Neuron (in vitro differentiated cells): ENCODE results near the gene BLTP3A.
A peak's percentile ranks its signal among the peaks of the same experiment; 100 is the strongest.
"Not testable (repeated sequence)": the region's sequence is repeated elsewhere in the genome, so short reads cannot be mapped to it uniquely, and the experiment has no call there.

ENCODE experiments used
- H2AFZ ChIP-seq: one replicate; pipeline ENCODE4 v1.6.1; 2013; ENCODE audit warnings: low read depth, mild to moderate bottlenecking, inconsistent platforms, low read length, moderate library complexity
- H3K27me3 ChIP-seq: one replicate; pipeline ENCODE4 v1.6.1; 2013; ENCODE audit warnings: low read length; ENCODE audit not compliant: insufficient read depth
- H3K36me3 ChIP-seq: one replicate; pipeline ENCODE4 v1.6.1; 2013; ENCODE audit warnings: low read length; ENCODE audit not compliant: insufficient read depth
- H3K4me1 ChIP-seq: one replicate; pipeline ENCODE4 v1.6.1; 2013; ENCODE audit warnings: low read length; ENCODE audit not compliant: insufficient read depth
- H3K4me3 ChIP-seq: 2 replicates; pipeline ENCODE4 v1.5.1; 2013; ENCODE audit warnings: mild to moderate bottlenecking, low read length, moderate library complexity
- H3K9me3 ChIP-seq: one replicate; pipeline ENCODE4 v1.6.1; 2013; ENCODE audit warnings: low read length

Gene BLTP3A

GRCh38 chr6:34791701-34792604, at the start of gene BLTP3A:
BLTP3A (plus strand) TSS chr6:34792083; CDS start chr6:34792251, 168 bp downstream.
- H3K4me3 ChIP-seq = peak within 1 kb of the TSS; percentile 87
- H3K4me1 ChIP-seq = peaks cover 11% of the 10 kb centered on the region
- H3K9me3 ChIP-seq = no peaks in the 10 kb centered on the region
- H3K27me3 ChIP-seq = no peaks in the 10 kb centered on the region
- H2AFZ ChIP-seq = peak within 1 kb of the TSS; percentile 96
- no peaks in the 10 kb centered on the region for H3K36me3 ChIP-seq

- Histone ChIP-seq H3K4me3 (no peak overlapping the region), H3K36me3 (no peaks in the 10 kb centered on the region), H3K4me1 (peaks cover 14% of the 10 kb centered on the region), H3K9me3 (no peaks in the 10 kb centered on the region), H2AFZ (no peak overlapping the region), H3K27me3 (no peaks in the 10 kb centered on the region)
Measured at GRCh38 chr6:34742094-34742493, 49.8 kb upstream of the BLTP3A start.

GRCh38 chr6:34743625-34744293, 48.1 kb upstream of the BLTP3A start:
- Histone ChIP-seq H3K27me3 (no peaks in the 10 kb centered on the region), H3K9me3 (no peaks in the 10 kb centered on the region), H3K36me3 (no peaks in the 10 kb centered on the region), H2AFZ (no peak overlapping the region), H3K4me3 (no peak overlapping the region), H3K4me1 (peaks cover 14% of the 10 kb centered on the region)

- not testable (repeated sequence) for H3K4me3 ChIP-seq, H3K27me3 ChIP-seq, H3K36me3 ChIP-seq
Measured at GRCh38 chr6:34744294-34744647, 47.6 kb upstream of the BLTP3A start.

GRCh38 chr6:34745277-34746103, 46.4 kb upstream of the BLTP3A start:
- Histone ChIP-seq H3K4me3 (no peak overlapping the region), H3K27me3 (no peaks in the 10 kb centered on the region), H3K9me3 (no peaks in the 10 kb centered on the region), H3K4me1 (peaks cover 1% of the 10 kb centered on the region), H2AFZ (no peak overlapping the region), H3K36me3 (no peaks in the 10 kb centered on the region)

More at GRCh38 chr6:34744294-34744647, 47.6 kb upstream of the BLTP3A start:
- peaks cover 12% of the 10 kb centered on the region for H3K4me1 ChIP-seq
- H3K9me3 ChIP-seq, H2AFZ ChIP-seq: not testable (repeated sequence)

- Histone ChIP-seq H2AFZ (no peak overlapping the region), H3K36me3 (no peaks in the 10 kb centered on the region), H3K4me1 (no peaks in the 10 kb centered on the region), H3K27me3 (no peaks in the 10 kb centered on the region), H3K9me3 (no peaks in the 10 kb centered on the region), H3K4me3 (no peak overlapping the region)
Measured at GRCh38 chr6:34746104-34746846, 45.6 kb upstream of the BLTP3A start.

GRCh38 chr6:34748757-34749156, 43.1 kb upstream of the BLTP3A start:
- no peak overlapping the region for H3K4me3 ChIP-seq
- H3K36me3 ChIP-seq = no peaks in the 10 kb centered on the region
- H3K4me1 ChIP-seq = no peaks in the 10 kb centered on the region
- no peak overlapping the region for H2AFZ ChIP-seq
- H3K9me3 ChIP-seq = no peaks in the 10 kb centered on the region
- H3K27me3 ChIP-seq = no peaks in the 10 kb centered on the region

- Histone ChIP-seq H2AFZ (peak overlapping the region; percentile 89), H3K4me1 (peaks cover 12% of the 10 kb centered on the region), H3K4me3 (peak overlapping the region; percentile 92)
- H3K27me3 ChIP-seq, H3K9me3 ChIP-seq, H3K36me3 ChIP-seq: not testable (repeated sequence)
Measured at GRCh38 chr6:34756513-34756856, 35.4 kb upstream of the BLTP3A start.

GRCh38 chr6:34757687-34758274, 34.1 kb upstream of the BLTP3A start:
- Histone ChIP-seq H3K4me1 (peaks cover 25% of the 10 kb centered on the region), H2AFZ (peak overlapping the region; percentile 89), H3K4me3 (peak overlapping the region; percentile 92), H3K27me3 (no peaks in the 10 kb centered on the region), H3K9me3 (no peaks in the 10 kb centered on the region), H3K36me3 (peaks cover 12% of the 10 kb centered on the region)

- H3K36me3 ChIP-seq = peaks cover 26% of the 10 kb centered on the region
- no peak overlapping the region for H3K4me3 ChIP-seq
- H2AFZ ChIP-seq = no peak overlapping the region
- no peaks in the 10 kb centered on the region for H3K27me3 ChIP-seq
- no peaks in the 10 kb centered on the region for H3K9me3 ChIP-seq
- H3K4me1 ChIP-seq = peaks cover 30% of the 10 kb centered on the region
Measured at GRCh38 chr6:34760108-34760507, 31.8 kb upstream of the BLTP3A start.

GRCh38 chr6:34761681-34762080, 30.2 kb upstream of the BLTP3A start:
- not testable (repeated sequence) for H3K27me3 ChIP-seq, H3K4me3 ChIP-seq, H3K9me3 ChIP-seq, H2AFZ ChIP-seq
- peaks cover 36% of the 10 kb centered on the region for H3K36me3 ChIP-seq
- peaks cover 30% of the 10 kb centered on the region for H3K4me1 ChIP-seq

GRCh38 chr6:34768148-34768547, 23.7 kb upstream of the BLTP3A start:
- Histone ChIP-seq H3K27me3 (no peaks in the 10 kb centered on the region), H3K4me3 (no peak overlapping the region), H3K9me3 (no peaks in the 10 kb centered on the region), H2AFZ (no peak overlapping the region), H3K36me3 (peaks cover 65% of the 10 kb centered on the region), H3K4me1 (peaks cover 1% of the 10 kb centered on the region)
